OCI-LY7 (cell line): ENCODE data around the gene GSS. TPM values are rescaled to one million over a fixed set of nuclear protein-coding genes. Genes with fewer than 3 reads are reported as not detected.

ENCODE experiments used
- BruUV-seq: library from RNA; stranded (reverse); fragments of 400-500 nt; replicated peaks from 2 replicates; lab custom pipeline; 2021; lab: Mats Ljungman, UMichigan
- CTCF ChIA-PET: fragments of 300-600 bp; sonication (Branson Sonifier 250); formaldehyde crosslinking; loops from one replicate; lab custom pipeline; 2022; ENCODE audit warnings: antibody characterized with exemption; ENCODE audit not compliant: unreplicated experiment; lab: Charles Lee
- POLR2A ChIA-PET: fragments of 300-600 bp; sonication (Branson Sonifier 250); formaldehyde crosslinking; loops from one replicate; lab custom pipeline; 2022; ENCODE audit warnings: antibody characterized with exemption; lab: Charles Lee
- DNase-seq: peaks from one replicate; pipeline ENCODE4 v3.0.0-alpha.2; 2015; ENCODE audit warnings: low spot score
- H2AFZ ChIP-seq: fragments of 200-600 bp; sonication (generic), shearing (Covaris generic); 2 replicates; pipeline ENCODE4 v1.6.1; 2014; ENCODE audit warnings: mild to moderate bottlenecking, antibody characterized with exemption, low read length, moderate library complexity
- H3K27ac ChIP-seq: fragments of 200-600 bp; sonication (generic); 2 replicates; pipeline ENCODE4 v1.5.1; 2014; ENCODE audit warnings: mixed run types, low read depth, mild to moderate bottlenecking, moderate library complexity, low read length, inconsistent platforms; ENCODE audit not compliant: poor library complexity, severe bottlenecking
- H3K36me3 ChIP-seq: fragments of 200-600 bp; sonication (generic); 2 replicates; pipeline ENCODE4 v1.6.1; 2014; ENCODE audit warnings: mild to moderate bottlenecking, antibody characterized with exemption, low read length, moderate library complexity, mixed read lengths; ENCODE audit not compliant: insufficient read depth
- H3K4me1 ChIP-seq: fragments of 200-600 bp; sonication (generic); 2 replicates; pipeline ENCODE4 v1.5.1; 2014; ENCODE audit warnings: mild to moderate bottlenecking, low read length; ENCODE audit not compliant: insufficient read depth, poor library complexity, severe bottlenecking
- H3K4me2 ChIP-seq: fragments of 200-600 bp; sonication (generic); 2 replicates; pipeline ENCODE4 v1.6.1; 2014; ENCODE audit warnings: mild to moderate bottlenecking, low read length
- H3K4me3 ChIP-seq: fragments of 200-600 bp; sonication (generic); 2 replicates; pipeline ENCODE4 v1.5.1; 2014; ENCODE audit warnings: mild to moderate bottlenecking, low read depth, low read length; ENCODE audit not compliant: poor library complexity, severe bottlenecking
- H3K79me2 ChIP-seq: fragments of 200-600 bp; sonication (generic); 2 replicates; pipeline ENCODE4 v1.6.1; 2016; ENCODE audit warnings: low read depth, mild to moderate bottlenecking, low read length, moderate library complexity, mixed read lengths; ENCODE audit not compliant: insufficient read depth
- H3K9me2 ChIP-seq: fragments of 200-600 bp; sonication (generic); 2 replicates; pipeline ENCODE4 v1.6.1; 2016; ENCODE audit warnings: mild to moderate bottlenecking, low read length, mixed read lengths; ENCODE audit not compliant: insufficient read depth
- H3K9me3 ChIP-seq: fragments of 200-600 bp; sonication (generic); 2 replicates; pipeline ENCODE4 v1.6.1; 2014; ENCODE audit warnings: mild to moderate bottlenecking, mixed run types, low read length, mixed read lengths
- H4K20me1 ChIP-seq: fragments of 200-600 bp; sonication (generic); 2 replicates; pipeline ENCODE4 v1.6.1; 2014; ENCODE audit warnings: mild to moderate bottlenecking, antibody characterized with exemption, low read length, moderate library complexity, mixed read lengths; ENCODE audit not compliant: insufficient read depth
- EZH2phosphoT487 ChIP-seq: fragments of 200-600 bp; sonication (generic); IDR thresholded peaks from 2 replicates; pipeline ENCODE4 v1.6.1; 2018; ENCODE audit warnings: low read depth, borderline replicate concordance, mild to moderate bottlenecking, mixed run types, antibody characterized with exemption, low read length, moderate library complexity, mixed read lengths
- intact Hi-C: fragments of 100-400 bp; cut with micrococcal nuclease; formaldehyde crosslinking; loops from one replicate; pipeline ENCODE4 v1.10.0; 2022; ENCODE audit not compliant: unreplicated experiment
- total RNA-seq, 2 experiments: library from RNA; depleted of rRNA in 1 of 2; stranded (reverse); fragments of >200 nt in 1 of 2; shearing (Covaris generic) in 1 of 2; gene quantifications; 2 replicates each; pipeline ENCODE4 v1.2.3, GENCODE V29; 2014 to 2022
- TF ChIP-seq, protein P1 (sequence below): fragments of 200-600 bp; sonication (generic); conservative IDR thresholded peaks from 2 replicates; pipeline ENCODE4 v1.5.1; 2014; ENCODE audit warnings: mild to moderate bottlenecking, antibody characterized with exemption, low read length, moderate library complexity, mixed read lengths

GSS gene
- total RNA-seq, 2 experiments from 2014 or later = 78.7 to 91.4 TPM

DNA sequence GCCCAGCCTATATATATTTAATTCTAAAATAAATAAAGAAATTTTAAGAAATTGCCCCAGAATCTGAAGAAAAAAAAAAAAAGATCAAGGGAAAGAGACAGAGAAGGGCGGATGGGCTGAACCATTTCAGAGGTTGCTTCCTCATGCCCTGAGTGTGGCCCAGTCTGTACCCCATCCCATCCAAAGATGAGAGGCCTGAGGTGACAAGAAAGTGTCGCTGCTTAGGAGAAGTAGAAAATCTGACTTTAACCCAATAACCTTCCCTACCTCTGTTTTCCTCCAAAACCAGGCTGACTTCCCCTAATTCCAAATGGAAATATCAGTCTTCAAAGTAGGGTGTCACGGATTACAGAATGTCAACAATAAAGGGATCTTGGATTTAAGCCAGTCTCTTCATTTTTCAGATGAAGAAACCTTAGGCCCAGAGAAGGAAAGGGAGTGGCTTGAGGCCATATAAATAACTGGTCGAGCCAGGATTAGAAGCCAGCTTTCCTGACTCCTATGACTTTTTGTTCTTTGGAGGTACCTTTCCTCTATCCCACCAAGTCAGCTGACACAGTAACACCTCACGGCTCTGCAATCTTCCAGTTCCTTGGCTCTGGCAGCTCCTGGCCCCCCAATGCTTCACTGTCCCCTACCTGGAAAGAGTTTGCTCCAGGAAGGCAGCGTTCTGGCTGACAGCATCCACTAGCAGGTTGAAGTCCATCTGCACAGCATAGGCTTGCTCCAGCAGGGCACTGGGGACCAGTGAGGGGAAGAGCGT, 10.1 kb downstream of the GSS start:
- no TSS peak for BruUV-seq

DNA sequence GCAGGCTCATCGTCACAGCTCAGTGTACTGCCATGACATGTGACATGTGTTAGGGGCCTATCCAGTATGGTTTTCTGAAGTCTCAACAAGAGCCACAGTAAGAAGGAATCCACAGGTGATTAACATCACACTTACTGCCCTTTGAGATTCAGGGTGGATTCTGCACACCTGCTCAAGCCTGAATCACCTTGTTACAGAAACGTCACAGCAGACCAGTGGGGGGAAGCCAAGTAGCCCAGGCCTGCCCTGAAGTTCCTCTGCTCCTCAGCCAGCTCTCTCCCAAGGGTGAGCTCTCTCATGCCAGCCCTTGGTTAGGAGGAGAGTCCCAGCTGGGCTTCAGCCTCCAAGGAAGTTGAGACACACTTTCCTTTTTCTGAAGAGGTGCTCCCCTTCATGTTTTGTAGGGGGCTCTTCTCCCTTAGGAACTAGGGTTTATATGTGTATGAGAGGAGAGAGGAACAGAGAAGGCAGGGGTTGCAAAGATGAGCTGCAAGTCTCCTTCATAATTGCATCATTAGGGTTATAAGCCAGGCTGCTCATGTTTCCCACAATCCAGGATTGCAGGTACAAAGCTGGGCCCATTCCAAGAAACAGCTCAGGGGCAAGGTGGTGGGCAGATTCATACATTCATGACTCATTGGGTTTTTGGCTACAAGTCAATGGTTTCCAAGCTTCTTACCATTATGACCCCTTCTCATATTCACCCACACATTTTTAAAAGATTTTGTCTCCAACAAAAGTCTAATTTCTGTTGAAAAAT, 11.6 kb downstream of the GSS start:
- Histone ChIP-seq H3K4me1 (peaks cover 2% of the 10 kb centered on the region), H3K79me2 (no peaks in the 10 kb centered on the region), H3K4me3 (no peak overlapping the region), H4K20me1 (no peaks in the 10 kb centered on the region), H3K36me3 (peaks cover 87% of the 10 kb centered on the region), H3K27ac (no peak overlapping the region), H3K4me2 (no peak overlapping the region), H2AFZ (no peak overlapping the region), H3K9me3 (no peaks in the 10 kb centered on the region), H3K9me2 (no peaks in the 10 kb centered on the region)
- BruUV-seq = no TSS peak
- ChIA-PET CTCF (no interaction called here), POLR2A (interaction anchor here (0.5 to 2.0 kb wide), 6 partner anchors 8 to 758 kb away, joined by 3 to 7 read pairs (median 3); partner anchors contain the start of genes GSS and MYH7B)
- TF ChIP-seq, protein P1, sequence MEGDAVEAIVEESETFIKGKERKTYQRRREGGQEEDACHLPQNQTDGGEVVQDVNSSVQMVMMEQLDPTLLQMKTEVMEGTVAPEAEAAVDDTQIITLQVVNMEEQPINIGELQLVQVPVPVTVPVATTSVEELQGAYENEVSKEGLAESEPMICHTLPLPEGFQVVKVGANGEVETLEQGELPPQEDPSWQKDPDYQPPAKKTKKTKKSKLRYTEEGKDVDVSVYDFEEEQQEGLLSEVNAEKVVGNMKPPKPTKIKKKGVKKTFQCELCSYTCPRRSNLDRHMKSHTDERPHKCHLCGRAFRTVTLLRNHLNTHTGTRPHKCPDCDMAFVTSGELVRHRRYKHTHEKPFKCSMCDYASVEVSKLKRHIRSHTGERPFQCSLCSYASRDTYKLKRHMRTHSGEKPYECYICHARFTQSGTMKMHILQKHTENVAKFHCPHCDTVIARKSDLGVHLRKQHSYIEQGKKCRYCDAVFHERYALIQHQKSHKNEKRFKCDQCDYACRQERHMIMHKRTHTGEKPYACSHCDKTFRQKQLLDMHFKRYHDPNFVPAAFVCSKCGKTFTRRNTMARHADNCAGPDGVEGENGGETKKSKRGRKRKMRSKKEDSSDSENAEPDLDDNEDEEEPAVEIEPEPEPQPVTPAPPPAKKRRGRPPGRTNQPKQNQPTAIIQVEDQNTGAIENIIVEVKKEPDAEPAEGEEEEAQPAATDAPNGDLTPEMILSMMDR = no peak
- TF ChIP-seq EZH2phosphoT487 = no peak
- DNase-seq = no peak
- intact Hi-C loops = no loop called here

More for the DNA sequence above, 10.1 kb downstream of the GSS start:
- TF ChIP-seq EZH2phosphoT487 = no peak
- TF ChIP-seq, protein P1 = no peak
- Histone ChIP-seq H3K79me2 (peaks cover 1% of the 10 kb centered on the region; the same call in 1 of the 2 replicates), H3K9me2 (no peaks in the 10 kb centered on the region), H3K27ac (no peak overlapping the region), H2AFZ (no peak overlapping the region), H3K36me3 (peaks cover 87% of the 10 kb centered on the region), H3K4me1 (peaks cover 17% of the 10 kb centered on the region), H3K4me3 (no peak overlapping the region), H4K20me1 (no peaks in the 10 kb centered on the region), H3K4me2 (no peak overlapping the region), H3K9me3 (no peaks in the 10 kb centered on the region)
- intact Hi-C loops = no loop called here
- DNase-seq = no peak
- ChIA-PET POLR2A (no interaction called here), CTCF (no interaction called here)
